Colonic mucosa (tissue), 4 donors: Measurements from ENCODE around the gene BID. TPM values are rescaled to one million over a fixed set of nuclear protein-coding genes. Genes with fewer than 3 reads are reported as not detected.

Experiments
- DNase-seq: peaks from one replicate; pipeline ENCODE4 v3.0.0-alpha.2; 2020
- H3K27ac ChIP-seq: fragments of 200-600 bp; one replicate; pipeline ENCODE4 v1.8.0; 2021
- H3K27me3 ChIP-seq: fragments of 200-600 bp; one replicate; pipeline ENCODE4 v1.8.0; 2021
- H3K36me3 ChIP-seq: fragments of 200-600 bp; one replicate; pipeline ENCODE4 v1.8.0; 2021
- H3K4me1 ChIP-seq: fragments of 200-600 bp; one replicate; pipeline ENCODE4 v1.8.0; 2021; ENCODE audit warnings: mild to moderate bottlenecking
- H3K4me3 ChIP-seq: fragments of 200-600 bp; one replicate; pipeline ENCODE4 v1.8.0; 2021
- H3K9ac ChIP-seq, 2 donors: one replicate each; pipeline ENCODE4 v1.7.0; 2013; ENCODE audit warnings: control low read depth in 2 of 2, low read depth in 2 of 2, low read length in 2 of 2
- H3K9me3 ChIP-seq: fragments of 200-600 bp; one replicate; pipeline ENCODE4 v1.8.0; 2021
- CTCF ChIP-seq: fragments of 200-600 bp; IDR thresholded peaks from one replicate; pipeline ENCODE4 v1.8.0; 2022; ENCODE audit warnings: antibody characterized with exemption, mild to moderate bottlenecking
- intact Hi-C: fragments of 100-400 bp; cut with DNase I; formaldehyde crosslinking; loops from one replicate; pipeline ENCODE4 v1.14.1; 2022
- total RNA-seq, 2 donors: library from RNA; stranded (reverse); fragmentation: NEBNext Ultra II Directional in 1 of 2; extraction: Animal tissue kit (Norgen Biotek cat#: 25700) in 1 of 2; gene quantifications; one replicate each; pipeline ENCODE4 v1.2.1, GENCODE V29; 2021
- donor health status: healthy.
- donor health status: DM: no; HTN: no; CAD: no.
- donor health status: DM: no; HTN: no; CAD: no.

The BID gene
- total RNA-seq, 2 donors from 2014 or later = 35.9 to 57.5 TPM

- no peak overlapping the region for H3K4me3 ChIP-seq
- H3K9ac ChIP-seq = no peak overlapping the region
- intact Hi-C loops = no loop called here
- H3K4me1 ChIP-seq = peaks cover 8% of the 10 kb centered on the region
- no peaks in the 10 kb centered on the region for H3K9me3 ChIP-seq
- DNase-seq = no peak
- no peak overlapping the region for H3K27ac ChIP-seq
- no peaks in the 10 kb centered on the region for H3K27me3 ChIP-seq
- H3K36me3 ChIP-seq = no peaks in the 10 kb centered on the region
- no peak for TF ChIP-seq CTCF
Measured at GRCh38 chr22:17774926-17775685, 837 bp upstream of the BID start.

GRCh38 chr22:17773606-17774205 lies 563 bp downstream of the BID start:
- no peaks in the 10 kb centered on the region for H3K27me3 ChIP-seq
- peak overlapping the region; percentile 68 to 92 for H3K9ac ChIP-seq
- H3K36me3 ChIP-seq = no peaks in the 10 kb centered on the region
- intact Hi-C loops = no loop called here
- TF ChIP-seq CTCF = no peak
- no peaks in the 10 kb centered on the region for H3K9me3 ChIP-seq
- DNase-seq = peak; percentile 59
- peaks cover 8% of the 10 kb centered on the region for H3K4me1 ChIP-seq
- peak overlapping the region; percentile 57 for H3K27ac ChIP-seq
- H3K4me3 ChIP-seq = peak overlapping the region; percentile 58

GRCh38 chr22:17772958-17773605 lies 1.2 kb downstream of the BID start:
- Histone ChIP-seq H3K4me1 (peaks cover 8% of the 10 kb centered on the region), H3K27me3 (no peaks in the 10 kb centered on the region), H3K4me3 (peak overlapping the region; percentile 58), H3K36me3 (no peaks in the 10 kb centered on the region), H3K9ac (peak overlapping the region; percentile 67 to 68), H3K9me3 (no peaks in the 10 kb centered on the region), H3K27ac (peak overlapping the region; percentile 57)
- intact Hi-C loops = no loop called here
- DNase-seq = no peak
- TF ChIP-seq CTCF = no peak

GRCh38 chr22:17772249-17772957 lies 1.9 kb downstream of the BID start:
- Histone ChIP-seq H3K9ac (peak overlapping the region; percentile 2 to 24), H3K27me3 (no peaks in the 10 kb centered on the region), H3K4me1 (peaks cover 8% of the 10 kb centered on the region), H3K9me3 (no peaks in the 10 kb centered on the region), H3K4me3 (peak overlapping the region; percentile 58), H3K36me3 (no peaks in the 10 kb centered on the region), H3K27ac (peak overlapping the region; percentile 17)
- TF ChIP-seq CTCF = no peak
- intact Hi-C loops = no loop called here
- no peak for DNase-seq
